Measurements from ENCODE around the gene MCC.

DNA sequence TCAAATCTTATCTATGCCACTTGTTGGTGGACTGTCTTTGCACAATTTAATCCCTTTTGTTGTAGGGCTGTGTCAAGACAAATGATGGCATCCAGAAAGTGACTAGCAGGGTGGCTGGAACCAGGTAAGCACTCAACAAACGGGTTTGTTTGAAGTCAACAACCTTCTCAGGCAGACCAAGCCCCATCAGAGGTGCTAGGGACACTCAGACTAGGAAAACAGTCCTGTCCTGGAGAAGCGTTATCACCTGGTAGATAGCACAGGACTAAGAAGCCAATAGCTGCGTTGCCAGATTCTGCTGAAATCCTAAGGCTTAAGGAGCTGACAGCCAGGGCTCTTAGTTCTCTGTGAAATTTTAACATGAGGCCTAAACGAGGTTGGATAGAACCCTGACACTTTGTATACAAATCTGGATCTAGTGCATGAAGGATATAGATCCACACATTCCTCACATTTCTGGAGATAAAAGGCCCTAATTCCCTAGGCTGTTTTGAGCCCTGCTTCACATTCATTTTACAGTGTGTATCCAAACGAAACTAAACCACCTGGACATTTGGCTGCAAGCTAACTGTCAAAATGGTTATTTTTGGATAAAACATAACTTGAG lies 331.9 kb downstream of the MCC start:
- TF ChIP-seq, protein P1, sequence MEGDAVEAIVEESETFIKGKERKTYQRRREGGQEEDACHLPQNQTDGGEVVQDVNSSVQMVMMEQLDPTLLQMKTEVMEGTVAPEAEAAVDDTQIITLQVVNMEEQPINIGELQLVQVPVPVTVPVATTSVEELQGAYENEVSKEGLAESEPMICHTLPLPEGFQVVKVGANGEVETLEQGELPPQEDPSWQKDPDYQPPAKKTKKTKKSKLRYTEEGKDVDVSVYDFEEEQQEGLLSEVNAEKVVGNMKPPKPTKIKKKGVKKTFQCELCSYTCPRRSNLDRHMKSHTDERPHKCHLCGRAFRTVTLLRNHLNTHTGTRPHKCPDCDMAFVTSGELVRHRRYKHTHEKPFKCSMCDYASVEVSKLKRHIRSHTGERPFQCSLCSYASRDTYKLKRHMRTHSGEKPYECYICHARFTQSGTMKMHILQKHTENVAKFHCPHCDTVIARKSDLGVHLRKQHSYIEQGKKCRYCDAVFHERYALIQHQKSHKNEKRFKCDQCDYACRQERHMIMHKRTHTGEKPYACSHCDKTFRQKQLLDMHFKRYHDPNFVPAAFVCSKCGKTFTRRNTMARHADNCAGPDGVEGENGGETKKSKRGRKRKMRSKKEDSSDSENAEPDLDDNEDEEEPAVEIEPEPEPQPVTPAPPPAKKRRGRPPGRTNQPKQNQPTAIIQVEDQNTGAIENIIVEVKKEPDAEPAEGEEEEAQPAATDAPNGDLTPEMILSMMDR (IDR thresholded peaks at IDR 0.05), result no peak
- TF ChIP-seq POLR2AphosphoS5 (IDR thresholded peaks at IDR 0.05; ENCODE audit: low read depth, low read length) (no peak), TCF7L2 (IDR thresholded peaks at IDR 0.05; ENCODE audit: low read depth, low read length) (no peak), SIN3A (IDR thresholded peaks at IDR 0.05; ENCODE audit: borderline replicate concordance, insufficient read depth, low read depth, low read length) (no peak)
- TF ChIP-seq, protein P2, sequence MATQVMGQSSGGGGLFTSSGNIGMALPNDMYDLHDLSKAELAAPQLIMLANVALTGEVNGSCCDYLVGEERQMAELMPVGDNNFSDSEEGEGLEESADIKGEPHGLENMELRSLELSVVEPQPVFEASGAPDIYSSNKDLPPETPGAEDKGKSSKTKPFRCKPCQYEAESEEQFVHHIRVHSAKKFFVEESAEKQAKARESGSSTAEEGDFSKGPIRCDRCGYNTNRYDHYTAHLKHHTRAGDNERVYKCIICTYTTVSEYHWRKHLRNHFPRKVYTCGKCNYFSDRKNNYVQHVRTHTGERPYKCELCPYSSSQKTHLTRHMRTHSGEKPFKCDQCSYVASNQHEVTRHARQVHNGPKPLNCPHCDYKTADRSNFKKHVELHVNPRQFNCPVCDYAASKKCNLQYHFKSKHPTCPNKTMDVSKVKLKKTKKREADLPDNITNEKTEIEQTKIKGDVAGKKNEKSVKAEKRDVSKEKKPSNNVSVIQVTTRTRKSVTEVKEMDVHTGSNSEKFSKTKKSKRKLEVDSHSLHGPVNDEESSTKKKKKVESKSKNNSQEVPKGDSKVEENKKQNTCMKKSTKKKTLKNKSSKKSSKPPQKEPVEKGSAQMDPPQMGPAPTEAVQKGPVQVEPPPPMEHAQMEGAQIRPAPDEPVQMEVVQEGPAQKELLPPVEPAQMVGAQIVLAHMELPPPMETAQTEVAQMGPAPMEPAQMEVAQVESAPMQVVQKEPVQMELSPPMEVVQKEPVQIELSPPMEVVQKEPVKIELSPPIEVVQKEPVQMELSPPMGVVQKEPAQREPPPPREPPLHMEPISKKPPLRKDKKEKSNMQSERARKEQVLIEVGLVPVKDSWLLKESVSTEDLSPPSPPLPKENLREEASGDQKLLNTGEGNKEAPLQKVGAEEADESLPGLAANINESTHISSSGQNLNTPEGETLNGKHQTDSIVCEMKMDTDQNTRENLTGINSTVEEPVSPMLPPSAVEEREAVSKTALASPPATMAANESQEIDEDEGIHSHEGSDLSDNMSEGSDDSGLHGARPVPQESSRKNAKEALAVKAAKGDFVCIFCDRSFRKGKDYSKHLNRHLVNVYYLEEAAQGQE (IDR thresholded peaks at IDR 0.05; ENCODE audit: insufficient read depth in 1 of 2, low read depth in 2 of 2, low read length in 1 of 2), result no peak

All from Panc1 (cell line).